ENCODE data around the gene ENTREP3. TPM values are rescaled to one million over a fixed set of nuclear protein-coding genes. Genes with fewer than 3 reads are reported as not detected.

Gene ENTREP3, protein sequence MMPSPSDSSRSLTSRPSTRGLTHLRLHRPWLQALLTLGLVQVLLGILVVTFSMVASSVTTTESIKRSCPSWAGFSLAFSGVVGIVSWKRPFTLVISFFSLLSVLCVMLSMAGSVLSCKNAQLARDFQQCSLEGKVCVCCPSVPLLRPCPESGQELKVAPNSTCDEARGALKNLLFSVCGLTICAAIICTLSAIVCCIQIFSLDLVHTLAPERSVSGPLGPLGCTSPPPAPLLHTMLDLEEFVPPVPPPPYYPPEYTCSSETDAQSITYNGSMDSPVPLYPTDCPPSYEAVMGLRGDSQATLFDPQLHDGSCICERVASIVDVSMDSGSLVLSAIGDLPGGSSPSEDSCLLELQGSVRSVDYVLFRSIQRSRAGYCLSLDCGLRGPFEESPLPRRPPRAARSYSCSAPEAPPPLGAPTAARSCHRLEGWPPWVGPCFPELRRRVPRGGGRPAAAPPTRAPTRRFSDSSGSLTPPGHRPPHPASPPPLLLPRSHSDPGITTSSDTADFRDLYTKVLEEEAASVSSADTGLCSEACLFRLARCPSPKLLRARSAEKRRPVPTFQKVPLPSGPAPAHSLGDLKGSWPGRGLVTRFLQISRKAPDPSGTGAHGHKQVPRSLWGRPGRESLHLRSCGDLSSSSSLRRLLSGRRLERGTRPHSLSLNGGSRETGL
- 20.7 and 30.6 TPM in 2 replicates for total RNA-seq (2014; rRNA removed; shearing (Covaris generic); ENCODE audit: low replicate concordance)

DNA sequence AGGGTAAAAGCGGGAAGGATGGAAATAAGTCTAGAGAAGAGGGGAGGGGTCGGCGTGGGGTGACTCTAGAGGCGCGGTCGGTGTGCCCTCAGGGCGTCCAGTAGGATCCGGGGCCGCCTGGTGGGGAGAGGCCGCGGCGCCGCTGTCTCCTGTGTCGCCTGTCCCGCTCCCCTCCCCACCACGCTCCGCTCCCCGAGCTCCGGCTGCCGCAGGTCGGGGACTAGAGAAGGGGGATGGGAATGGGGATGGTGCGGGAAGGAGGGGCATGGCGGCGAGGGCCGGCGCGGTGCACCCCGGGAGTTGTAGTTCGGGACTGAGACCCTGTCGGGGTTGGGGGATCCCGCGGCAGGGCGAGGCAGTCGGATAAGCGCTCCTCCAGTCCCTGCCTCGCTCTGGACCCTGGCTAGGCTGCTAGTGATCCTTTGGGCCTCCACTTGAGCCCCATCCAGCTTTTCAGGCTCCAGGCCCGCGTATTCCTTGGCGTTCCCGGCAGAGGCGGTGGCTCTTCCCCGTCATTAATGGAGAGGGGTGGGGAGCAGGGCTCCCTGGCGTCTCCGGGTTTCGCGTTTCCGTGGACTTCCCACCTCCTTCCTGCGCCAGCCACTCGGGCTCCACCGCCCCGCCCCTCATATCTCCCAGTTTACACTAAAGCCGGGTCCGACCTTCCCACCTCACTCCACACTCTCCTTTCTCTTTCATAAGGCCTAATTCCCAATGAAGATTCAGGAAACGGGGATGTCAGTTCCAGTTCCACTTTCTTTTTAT is at the start of gene ENTREP3:
TSS of gene ENTREP3 (minus strand) at position 241 of the 765 bp plus-strand sequence. CDS start 606 bp downstream, outside the sequence.
- DNase-seq: peak; percentile 95
- no peak within 1 kb of the TSS; the same call in 1 of the 2 replicates for H2AFZ ChIP-seq (ENCODE audit: low read length)
- H3K36me3 ChIP-seq (ENCODE audit: insufficient read depth, low read length): peaks cover 4% of the 10 kb centered on the region; the same call in 1 of the 2 replicates

DNA sequence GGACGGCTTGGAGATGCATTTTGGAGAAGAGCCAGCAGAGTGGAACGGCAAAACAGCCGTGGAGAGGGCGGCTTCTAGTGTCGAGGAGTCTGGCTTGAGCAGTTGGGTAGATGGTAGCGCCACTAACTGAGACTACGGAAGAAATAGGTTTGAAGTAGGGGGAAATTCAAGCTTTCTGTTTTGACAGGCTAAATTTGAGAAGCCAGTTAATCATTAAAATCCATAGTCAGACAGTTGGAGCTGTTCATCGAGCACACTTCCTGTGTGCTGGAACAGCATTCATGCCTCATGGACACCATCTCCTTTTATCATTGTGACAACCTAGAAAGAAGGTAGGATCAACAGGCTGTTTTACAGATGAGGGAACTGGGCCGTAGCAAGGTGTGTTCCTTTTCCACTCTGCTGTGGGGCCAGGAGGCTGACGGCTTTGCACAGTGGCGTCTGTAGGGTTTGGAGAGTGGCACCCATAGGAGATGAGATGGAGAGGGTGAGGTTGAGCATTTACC is 49.3 kb upstream of the ENTREP3 start:
- no peak for DNase-seq
- no peaks in the 10 kb centered on the region for H3K36me3 ChIP-seq (ENCODE audit: insufficient read depth, low read length)
- H3K9me3 ChIP-seq (ENCODE audit: low read length): no peaks in the 10 kb centered on the region
- no peak overlapping the region for H3K27ac ChIP-seq (ENCODE audit: low read length)
- no peak overlapping the region for H3K4me2 ChIP-seq (ENCODE audit: low read depth, low read length, poor library complexity, severe bottlenecking)
- H4K20me1 ChIP-seq (ENCODE audit: insufficient read depth, low read depth, low read length): no peaks in the 10 kb centered on the region
- no peak overlapping the region for H2AFZ ChIP-seq (ENCODE audit: low read length)
- H3K27me3 ChIP-seq (ENCODE audit: low read length): no peaks in the 10 kb centered on the region
- H3K79me2 ChIP-seq (ENCODE audit: low read length): peaks cover 9% of the 10 kb centered on the region
- no peak overlapping the region for H3K4me3 ChIP-seq (ENCODE audit: low read length)
- no peaks in the 10 kb centered on the region for H3K9me2 ChIP-seq (replicated peaks; ENCODE audit: insufficient read depth, low read length)
- peaks cover 10% of the 10 kb centered on the region for H3K4me1 ChIP-seq (ENCODE audit: low read length)
- no peak overlapping the region for H3K9ac ChIP-seq (ENCODE audit: low read length)

More for the DNA sequence above, at the start of gene ENTREP3:
- Histone ChIP-seq H3K9me3 (ENCODE audit: low read length) (no peaks in the 10 kb centered on the region), H4K20me1 (ENCODE audit: insufficient read depth, low read depth, low read length) (no peaks in the 10 kb centered on the region), H3K4me1 (ENCODE audit: low read length) (peaks cover 40% of the 10 kb centered on the region), H3K9me2 (replicated peaks; ENCODE audit: insufficient read depth, low read length) (no peaks in the 10 kb centered on the region), H3K27ac (ENCODE audit: low read length) (peak within 1 kb of the TSS; percentile 64), H3K9ac (ENCODE audit: low read length) (peak within 1 kb of the TSS; percentile 91), H3K79me2 (ENCODE audit: low read length) (peaks cover 23% of the 10 kb centered on the region), H3K4me3 (ENCODE audit: low read length) (peak within 1 kb of the TSS; percentile 73), H3K27me3 (ENCODE audit: low read length) (no peaks in the 10 kb centered on the region), H3K4me2 (ENCODE audit: low read depth, low read length, poor library complexity, severe bottlenecking) (peak within 1 kb of the TSS; percentile 78)

- peaks cover 2% of the 10 kb centered on the region; the same call in 1 of the 2 replicates for H3K4me1 ChIP-seq (ENCODE audit: low read length)
- H3K9me3 ChIP-seq (ENCODE audit: low read length): no peaks in the 10 kb centered on the region
- H3K4me3 ChIP-seq (ENCODE audit: low read length): no peak within 1 kb of the TSS
- no peaks in the 10 kb centered on the region for H4K20me1 ChIP-seq (ENCODE audit: insufficient read depth, low read depth, low read length)
- H3K9me2 ChIP-seq (replicated peaks; ENCODE audit: insufficient read depth, low read length): no peaks in the 10 kb centered on the region
- no peak within 1 kb of the TSS for H2AFZ ChIP-seq (ENCODE audit: low read length)
- no peaks in the 10 kb centered on the region for H3K79me2 ChIP-seq (ENCODE audit: low read length)
- H3K27me3 ChIP-seq (ENCODE audit: low read length): no peaks in the 10 kb centered on the region
- DNase-seq: no peak
- no peak within 1 kb of the TSS for H3K9ac ChIP-seq (ENCODE audit: low read length)
- H3K4me2 ChIP-seq (ENCODE audit: low read depth, low read length, poor library complexity, severe bottlenecking): no peak within 1 kb of the TSS
- no peak within 1 kb of the TSS for H3K27ac ChIP-seq (ENCODE audit: low read length)
- no peaks in the 10 kb centered on the region for H3K36me3 ChIP-seq (ENCODE audit: insufficient read depth, low read length)
These were observed 46.1 kb upstream of the ENTREP3 start, which contains the start of gene PKLR for GRCh38 chr1:155301342-155301841. Gene PKLR, minus strand, starts transcription at chr1:155301438. Its CDS starts 43 bp downstream, at chr1:155301395.

GRCh38 chr1:155300553-155301329 is 45.5 kb upstream of the ENTREP3 start:
- no peak overlapping the region for H3K4me2 ChIP-seq (ENCODE audit: low read depth, low read length, poor library complexity, severe bottlenecking)
- H2AFZ ChIP-seq (ENCODE audit: low read length): no peak overlapping the region
- no peak overlapping the region for H3K9ac ChIP-seq (ENCODE audit: low read length)

DNA sequence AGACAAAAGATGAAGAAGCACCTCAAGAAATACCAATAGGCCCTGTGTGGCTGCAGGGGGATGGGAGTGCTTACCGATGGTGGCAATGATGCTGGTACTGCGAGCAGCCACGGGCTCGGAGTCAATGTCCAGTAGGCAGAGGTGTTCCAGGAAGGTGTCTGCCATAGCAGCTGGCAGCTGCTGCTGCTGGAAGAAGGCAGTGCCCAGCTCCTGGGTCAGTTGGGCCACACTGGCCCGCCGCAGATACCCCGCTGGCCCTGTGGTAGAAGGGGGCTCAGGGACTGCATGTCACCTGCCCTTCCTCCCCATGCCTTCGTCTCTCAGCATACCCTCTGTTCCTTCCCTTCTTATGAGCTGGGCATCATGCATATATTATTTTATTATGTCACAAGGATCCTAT is 44.7 kb upstream of the ENTREP3 start:
- no peaks in the 10 kb centered on the region for H3K27me3 ChIP-seq (ENCODE audit: low read length)
- no peak overlapping the region for H2AFZ ChIP-seq (ENCODE audit: low read length)
- H3K4me2 ChIP-seq (ENCODE audit: low read depth, low read length, poor library complexity, severe bottlenecking): no peak overlapping the region
- H3K9ac ChIP-seq (ENCODE audit: low read length): no peak overlapping the region
- no peak overlapping the region for H3K4me3 ChIP-seq (ENCODE audit: low read length)
- DNase-seq: no peak
- H3K9me2 ChIP-seq (replicated peaks; ENCODE audit: insufficient read depth, low read length): no peaks in the 10 kb centered on the region
- no peaks in the 10 kb centered on the region for H3K79me2 ChIP-seq (ENCODE audit: low read length)
- H3K27ac ChIP-seq (ENCODE audit: low read length): no peak overlapping the region
- H3K4me1 ChIP-seq (ENCODE audit: low read length): peaks cover 2% of the 10 kb centered on the region; the same call in 1 of the 2 replicates
- H4K20me1 ChIP-seq (ENCODE audit: insufficient read depth, low read depth, low read length): no peaks in the 10 kb centered on the region
- no peaks in the 10 kb centered on the region for H3K36me3 ChIP-seq (ENCODE audit: insufficient read depth, low read length)
- no peaks in the 10 kb centered on the region for H3K9me3 ChIP-seq (ENCODE audit: low read length)

More at GRCh38 chr1:155300553-155301329, 45.5 kb upstream of the ENTREP3 start:
- no peak for DNase-seq
- H3K27me3 ChIP-seq (ENCODE audit: low read length): no peaks in the 10 kb centered on the region
- H3K4me1 ChIP-seq (ENCODE audit: low read length): peaks cover 2% of the 10 kb centered on the region; the same call in 1 of the 2 replicates
- no peaks in the 10 kb centered on the region for H3K36me3 ChIP-seq (ENCODE audit: insufficient read depth, low read length)
- H3K9me2 ChIP-seq (replicated peaks; ENCODE audit: insufficient read depth, low read length): no peaks in the 10 kb centered on the region
- no peaks in the 10 kb centered on the region for H3K79me2 ChIP-seq (ENCODE audit: low read length)
- H4K20me1 ChIP-seq (ENCODE audit: insufficient read depth, low read depth, low read length): no peaks in the 10 kb centered on the region
- no peak overlapping the region for H3K4me3 ChIP-seq (ENCODE audit: low read length)
- no peaks in the 10 kb centered on the region for H3K9me3 ChIP-seq (ENCODE audit: low read length)
- H3K27ac ChIP-seq (ENCODE audit: low read length): no peak overlapping the region

DNA sequence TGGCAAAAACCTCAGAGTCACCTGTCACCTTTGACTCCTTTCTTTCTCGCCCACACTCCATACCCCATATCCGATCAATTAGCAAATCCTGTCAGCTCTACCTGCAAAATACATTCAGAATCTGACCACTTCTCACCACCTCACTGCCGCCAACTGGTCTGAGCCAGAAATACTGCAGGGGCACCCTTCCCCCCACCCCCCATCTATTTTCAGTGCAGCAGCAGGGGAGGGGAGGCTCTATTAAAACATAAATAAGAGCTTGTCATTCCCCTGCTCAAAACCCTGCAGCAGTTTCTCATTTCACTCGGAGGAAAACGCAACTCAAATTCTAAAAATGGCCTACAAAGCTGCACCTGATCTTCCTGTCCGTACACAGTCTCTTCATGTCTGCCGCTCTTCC is 42.1 kb upstream of the ENTREP3 start:
- H2AFZ ChIP-seq (ENCODE audit: low read length): no peak overlapping the region
- no peak overlapping the region for H3K4me2 ChIP-seq (ENCODE audit: low read depth, low read length, poor library complexity, severe bottlenecking)

DNA sequence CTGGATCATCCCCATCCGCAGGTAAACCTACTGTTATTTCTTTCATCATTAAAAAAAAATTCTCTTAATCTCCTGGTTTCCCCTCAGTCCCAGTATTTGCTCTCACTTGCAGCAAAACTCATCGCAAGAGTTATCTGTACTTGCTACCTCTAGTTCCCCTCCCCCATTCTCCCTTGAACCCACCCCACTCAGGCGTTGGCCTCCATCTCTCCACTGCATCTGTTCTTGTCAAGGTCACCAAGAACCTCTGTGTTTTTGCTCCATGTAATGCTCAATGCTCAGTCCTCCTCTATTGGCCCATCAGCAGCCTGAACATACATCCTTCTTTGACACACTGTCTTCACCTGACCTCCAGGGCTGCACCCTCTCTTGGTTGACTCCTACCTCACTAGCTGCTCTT is 41.4 kb upstream of the ENTREP3 start:
- Histone ChIP-seq H3K4me3 (ENCODE audit: low read length) (no peak overlapping the region), H3K9me3 (ENCODE audit: low read length) (no peaks in the 10 kb centered on the region), H3K4me2 (ENCODE audit: low read depth, low read length, poor library complexity, severe bottlenecking) (no peak overlapping the region), H4K20me1 (ENCODE audit: insufficient read depth, low read depth, low read length) (no peaks in the 10 kb centered on the region), H3K9ac (ENCODE audit: low read length) (no peak overlapping the region), H3K79me2 (ENCODE audit: low read length) (no peaks in the 10 kb centered on the region), H3K4me1 (ENCODE audit: low read length) (peaks cover 2% of the 10 kb centered on the region; the same call in 1 of the 2 replicates), H3K9me2 (replicated peaks; ENCODE audit: insufficient read depth, low read length) (no peaks in the 10 kb centered on the region), H3K27ac (ENCODE audit: low read length) (no peak overlapping the region), H2AFZ (ENCODE audit: low read length) (no peak overlapping the region), H3K27me3 (ENCODE audit: low read length) (no peaks in the 10 kb centered on the region), H3K36me3 (ENCODE audit: insufficient read depth, low read length) (no peaks in the 10 kb centered on the region)
- no peak for DNase-seq

More for the DNA sequence above, 42.1 kb upstream of the ENTREP3 start:
- Histone ChIP-seq H3K4me3 (ENCODE audit: low read length) (no peak overlapping the region), H4K20me1 (ENCODE audit: insufficient read depth, low read depth, low read length) (no peaks in the 10 kb centered on the region), H3K27me3 (ENCODE audit: low read length) (no peaks in the 10 kb centered on the region), H3K9ac (ENCODE audit: low read length) (no peak overlapping the region), H3K79me2 (ENCODE audit: low read length) (no peaks in the 10 kb centered on the region), H3K9me3 (ENCODE audit: low read length) (no peaks in the 10 kb centered on the region), H3K9me2 (replicated peaks; ENCODE audit: insufficient read depth, low read length) (no peaks in the 10 kb centered on the region), H3K4me1 (ENCODE audit: low read length) (peaks cover 2% of the 10 kb centered on the region; the same call in 1 of the 2 replicates), H3K27ac (ENCODE audit: low read length) (no peak overlapping the region), H3K36me3 (ENCODE audit: insufficient read depth, low read length) (no peaks in the 10 kb centered on the region)
- DNase-seq: no peak

All from Karpas-422 (cell line).